ENCODE data around the gene NUBP2.
"Not testable (repeated sequence)": the region's sequence is repeated elsewhere in the genome, so short reads cannot be mapped to it uniquely, and the experiment has no call there.

The NUBP2 gene

GRCh38 chr16:1787056-1787321, 4.2 kb downstream of the NUBP2 start:
- DNase-seq, result no peak

- DNase-seq, result no peak
These were observed 4.7 kb downstream of the NUBP2 start for GRCh38 chr16:1787322-1788094.

- no peak for DNase-seq
These were observed 5.4 kb downstream of the NUBP2 start for GRCh38 chr16:1788095-1788707.

- DNase-seq, result no peak
These were observed 5.9 kb downstream of the NUBP2 start for GRCh38 chr16:1788708-1789100.

- no peak for DNase-seq
These were observed 6.9 kb downstream of the NUBP2 start for GRCh38 chr16:1789643-1790045.

- no peak for DNase-seq
These were observed 7.5 kb downstream of the NUBP2 start for GRCh38 chr16:1790261-1790610.

- DNase-seq, result no peak
These were observed 8.0 kb downstream of the NUBP2 start for GRCh38 chr16:1790611-1791255.

GRCh38 chr16:1791256-1791942, 8.6 kb downstream of the NUBP2 start:
- DNase-seq, result no peak

GRCh38 chr16:1791943-1792812, 9.4 kb downstream of the NUBP2 start:
- no peak for DNase-seq

GRCh38 chr16:1792836-1793577, 10.2 kb downstream of the NUBP2 start:
- no peak for DNase-seq

- DNase-seq, result no peak
These were observed 10.9 kb downstream of the NUBP2 start, which contains the start of gene IGFALS for GRCh38 chr16:1793578-1794220. Gene IGFALS, minus strand, starts transcription at chr16:1793705. Its CDS starts 53 bp downstream, at chr16:1793652.

- DNase-seq, result no peak
These were observed 11.6 kb downstream of the NUBP2 start for GRCh38 chr16:1794221-1794871.

- no peak for DNase-seq
These were observed 12.3 kb downstream of the NUBP2 start for GRCh38 chr16:1794908-1795666.

GRCh38 chr16:1799263-1799662, 16.5 kb downstream of the NUBP2 start:
- not testable (repeated sequence) for DNase-seq

GRCh38 chr16:1800701-1801100, 17.9 kb downstream of the NUBP2 start:
- DNase-seq, result no peak

GRCh38 chr16:1807626-1808025, 24.9 kb downstream of the NUBP2 start:
- DNase-seq, result no peak

GRCh38 chr16:1808691-1809090, 25.9 kb downstream of the NUBP2 start:
- DNase-seq, result no peak

GRCh38 chr16:1809281-1809801, 26.6 kb downstream of the NUBP2 start:
- DNase-seq, result no peak

- DNase-seq, result no peak
These were observed 27.3 kb downstream of the NUBP2 start for GRCh38 chr16:1810106-1810505.

GRCh38 chr16:1810536-1810935, 27.8 kb downstream of the NUBP2 start:
- no peak for DNase-seq

All from NCI-H69 (cell line).